GM19324 (cell line): Measurements from ENCODE around the gene TWNK.
"Not testable (repeated sequence)": the region's sequence is repeated elsewhere in the genome, so short reads cannot be mapped to it uniquely, and the experiment has no call there.

Experiments
- ATAC-seq: cut with Tn5 transposase; IDR thresholded peaks from one replicate; pipeline ENCODE4 v1.9.1; 2021; ENCODE audit warnings: mild to moderate bottlenecking, moderate library complexity; ENCODE audit not compliant: unreplicated experiment, low FRiP score

Gene TWNK

GRCh38 chr10:100972115-100972903 is 15.0 kb upstream of the TWNK start:
- ATAC-seq: no peak

GRCh38 chr10:100972904-100973535 is 14.3 kb upstream of the TWNK start:
- no peak for ATAC-seq

GRCh38 chr10:100975397-100975796 is 11.9 kb upstream of the TWNK start:
- ATAC-seq: not testable (repeated sequence)

GRCh38 chr10:100976906-100977305 is 10.4 kb upstream of the TWNK start:
- no peak for ATAC-seq

GRCh38 chr10:100977436-100977835 is 9.9 kb upstream of the TWNK start:
- ATAC-seq: no peak

GRCh38 chr10:100978121-100978900 is 9.0 kb upstream of the TWNK start:
- ATAC-seq: no peak

- ATAC-seq: no peak
Measured at GRCh38 chr10:100978901-100979195, 8.5 kb upstream of the TWNK start.

GRCh38 chr10:100979791-100980272 is 7.5 kb upstream of the TWNK start:
- ATAC-seq: no peak

- ATAC-seq: no peak
Measured at GRCh38 chr10:100980311-100980710, 7.0 kb upstream of the TWNK start.

GRCh38 chr10:100980711-100981110 is 6.6 kb upstream of the TWNK start:
- ATAC-seq: no peak

GRCh38 chr10:100981178-100981772 is 6.1 kb upstream of the TWNK start:
- no peak for ATAC-seq

- ATAC-seq: no peak
Measured at GRCh38 chr10:100982916-100983830, 4.2 kb upstream of the TWNK start.

GRCh38 chr10:100983868-100984671 is 3.3 kb upstream of the TWNK start:
- no peak for ATAC-seq

GRCh38 chr10:100984672-100985177 is 2.6 kb upstream of the TWNK start:
- ATAC-seq: no peak

- ATAC-seq: no peak
Measured at GRCh38 chr10:100985336-100985735, 2.0 kb upstream of the TWNK start.

GRCh38 chr10:100986623-100986951 is 756 bp upstream of the TWNK start:
- ATAC-seq: no peak

- peak; percentile 5 for ATAC-seq
Measured at GRCh38 chr10:100987685-100988049, 324 bp downstream of the TWNK start.

GRCh38 chr10:100988166-100988565 is 823 bp downstream of the TWNK start:
- no peak for ATAC-seq

GRCh38 chr10:100989088-100989487 is 1.7 kb downstream of the TWNK start:
- ATAC-seq: no peak
